Measurements from ENCODE around the gene ADAMTS15. TPM values are rescaled to one million over a fixed set of nuclear protein-coding genes. Genes with fewer than 3 reads are reported as not detected.

The ADAMTS15 gene
- total RNA-seq, 1 experiment from 2014 or later: 0.70 TPM

DNA sequence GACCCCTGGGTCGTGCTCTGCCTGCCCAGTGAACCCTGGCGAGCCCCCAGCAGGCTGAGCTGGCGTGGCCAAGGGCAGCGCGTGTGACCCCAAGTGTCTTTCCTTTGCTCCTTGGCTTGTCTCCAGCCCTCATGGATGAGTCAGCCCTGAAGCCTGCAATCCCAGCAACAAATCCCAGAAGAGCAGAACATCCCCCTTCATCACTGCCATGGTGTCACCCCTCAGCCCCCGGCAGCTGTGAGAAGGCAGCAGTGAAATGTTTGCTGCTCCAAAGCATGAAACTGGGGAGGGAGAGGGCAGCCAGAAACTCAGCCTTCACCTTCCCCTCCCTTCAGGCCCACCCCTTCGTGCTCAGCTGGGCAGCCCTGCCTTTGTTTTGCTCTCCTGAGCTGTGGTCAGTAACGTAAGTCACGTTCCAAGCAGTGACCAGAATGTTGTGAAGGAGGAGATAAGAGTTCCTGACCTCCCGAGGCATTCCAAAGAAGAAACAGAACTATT is 29.8 kb downstream of the ADAMTS15 start:
- BruUV-seq (replicated peaks): no TSS peak

GRCh38 chr11:130478881-130479280 is 30.4 kb downstream of the ADAMTS15 start:
- POLR2A ChIA-PET: no interaction called here
- Mint-ChIP-seq H3K4me1 (ENCODE audit: insufficient read depth, unreplicated experiment) (no peaks in the 10 kb centered on the region), H3K27ac (ENCODE audit: low read depth, unreplicated experiment) (no peak overlapping the region), H3K27me3 (ENCODE audit: insufficient read depth, unreplicated experiment) (no peaks in the 10 kb centered on the region), H3K4me3 (ENCODE audit: unreplicated experiment) (no peak overlapping the region), H3K9me3 (ENCODE audit: unreplicated experiment) (no peaks in the 10 kb centered on the region), H3K36me3 (ENCODE audit: insufficient read depth, unreplicated experiment) (no peaks in the 10 kb centered on the region)
- no TSS peak for BruUV-seq (replicated peaks)
- DNase-seq (ENCODE audit: unreplicated experiment): no peak
- intact Hi-C loops (cut with micrococcal nuclease): no loop called here
- TF ChIP-seq, protein P1, sequence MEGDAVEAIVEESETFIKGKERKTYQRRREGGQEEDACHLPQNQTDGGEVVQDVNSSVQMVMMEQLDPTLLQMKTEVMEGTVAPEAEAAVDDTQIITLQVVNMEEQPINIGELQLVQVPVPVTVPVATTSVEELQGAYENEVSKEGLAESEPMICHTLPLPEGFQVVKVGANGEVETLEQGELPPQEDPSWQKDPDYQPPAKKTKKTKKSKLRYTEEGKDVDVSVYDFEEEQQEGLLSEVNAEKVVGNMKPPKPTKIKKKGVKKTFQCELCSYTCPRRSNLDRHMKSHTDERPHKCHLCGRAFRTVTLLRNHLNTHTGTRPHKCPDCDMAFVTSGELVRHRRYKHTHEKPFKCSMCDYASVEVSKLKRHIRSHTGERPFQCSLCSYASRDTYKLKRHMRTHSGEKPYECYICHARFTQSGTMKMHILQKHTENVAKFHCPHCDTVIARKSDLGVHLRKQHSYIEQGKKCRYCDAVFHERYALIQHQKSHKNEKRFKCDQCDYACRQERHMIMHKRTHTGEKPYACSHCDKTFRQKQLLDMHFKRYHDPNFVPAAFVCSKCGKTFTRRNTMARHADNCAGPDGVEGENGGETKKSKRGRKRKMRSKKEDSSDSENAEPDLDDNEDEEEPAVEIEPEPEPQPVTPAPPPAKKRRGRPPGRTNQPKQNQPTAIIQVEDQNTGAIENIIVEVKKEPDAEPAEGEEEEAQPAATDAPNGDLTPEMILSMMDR (IDR thresholded peaks at IDR 0.05; ENCODE audit: unreplicated experiment): no peak
- CTCF ChIA-PET: interaction anchor here (1.1 to 1.3 kb wide), 2 partner anchors 384 to 437 kb away, joined by 3 read pairs; partner anchors contain the start of gene SNX19

More for the DNA sequence above, 29.8 kb downstream of the ADAMTS15 start:
- no peaks in the 10 kb centered on the region for H3K36me3 Mint-ChIP-seq (ENCODE audit: insufficient read depth, unreplicated experiment)
- CTCF ChIA-PET: interaction anchor here (0.7 to 1.3 kb wide), 3 partner anchors 376 to 438 kb away, joined by 3 read pairs; partner anchors contain the start of gene SNX19
- H3K4me1 Mint-ChIP-seq (ENCODE audit: insufficient read depth, unreplicated experiment): no peaks in the 10 kb centered on the region
- intact Hi-C loops (cut with micrococcal nuclease): no loop called here
- H3K27ac Mint-ChIP-seq (ENCODE audit: low read depth, unreplicated experiment): no peak overlapping the region
- TF ChIP-seq, protein P1 (IDR thresholded peaks at IDR 0.05; ENCODE audit: unreplicated experiment): no peak
- H3K9me3 Mint-ChIP-seq (ENCODE audit: unreplicated experiment): no peaks in the 10 kb centered on the region
- POLR2A ChIA-PET: no interaction called here
- H3K4me3 Mint-ChIP-seq (ENCODE audit: unreplicated experiment): no peak overlapping the region
- DNase-seq (ENCODE audit: unreplicated experiment): peak; percentile 88
- no peaks in the 10 kb centered on the region for H3K27me3 Mint-ChIP-seq (ENCODE audit: insufficient read depth, unreplicated experiment)

DNA sequence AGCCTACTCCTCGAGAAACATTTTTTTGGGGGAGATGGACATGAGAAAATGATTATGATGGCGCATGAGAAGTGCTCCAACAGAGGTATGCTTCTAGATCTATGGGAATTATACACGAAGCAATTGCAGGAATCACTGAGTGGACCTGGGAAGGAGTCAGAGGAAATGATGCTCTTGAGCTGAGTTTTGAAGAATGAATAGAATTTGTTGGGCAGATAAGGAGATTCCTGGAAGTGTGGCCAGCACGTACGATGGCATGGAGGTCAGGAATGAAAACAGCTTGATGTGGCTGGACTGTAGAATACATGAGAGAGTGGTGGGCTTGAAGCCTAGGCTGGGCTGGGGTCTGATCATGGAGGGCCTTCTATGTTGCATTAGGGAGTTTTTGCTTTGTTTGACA is 31.7 kb downstream of the ADAMTS15 start:
- no peak for DNase-seq (ENCODE audit: unreplicated experiment)
- ChIA-PET CTCF (interaction anchor here (0.7 to 1.0 kb wide), 2 partner anchors 348 to 414 kb away, joined by 3 read pairs; no protein-coding TSS in a partner anchor), POLR2A (no interaction called here)
- H3K27me3 Mint-ChIP-seq (ENCODE audit: insufficient read depth, unreplicated experiment): no peaks in the 10 kb centered on the region
- H3K4me1 Mint-ChIP-seq (ENCODE audit: insufficient read depth, unreplicated experiment): no peaks in the 10 kb centered on the region
- H3K9me3 Mint-ChIP-seq (ENCODE audit: unreplicated experiment): no peaks in the 10 kb centered on the region
- no peak overlapping the region for H3K27ac Mint-ChIP-seq (ENCODE audit: low read depth, unreplicated experiment)
- H3K36me3 Mint-ChIP-seq (ENCODE audit: insufficient read depth, unreplicated experiment): no peaks in the 10 kb centered on the region
- no TSS peak for BruUV-seq (replicated peaks)
- TF ChIP-seq, protein P1 (IDR thresholded peaks at IDR 0.05; ENCODE audit: unreplicated experiment): no peak
- H3K4me3 Mint-ChIP-seq (ENCODE audit: unreplicated experiment): no peak overlapping the region
- intact Hi-C loops (cut with micrococcal nuclease): no loop called here

DNA sequence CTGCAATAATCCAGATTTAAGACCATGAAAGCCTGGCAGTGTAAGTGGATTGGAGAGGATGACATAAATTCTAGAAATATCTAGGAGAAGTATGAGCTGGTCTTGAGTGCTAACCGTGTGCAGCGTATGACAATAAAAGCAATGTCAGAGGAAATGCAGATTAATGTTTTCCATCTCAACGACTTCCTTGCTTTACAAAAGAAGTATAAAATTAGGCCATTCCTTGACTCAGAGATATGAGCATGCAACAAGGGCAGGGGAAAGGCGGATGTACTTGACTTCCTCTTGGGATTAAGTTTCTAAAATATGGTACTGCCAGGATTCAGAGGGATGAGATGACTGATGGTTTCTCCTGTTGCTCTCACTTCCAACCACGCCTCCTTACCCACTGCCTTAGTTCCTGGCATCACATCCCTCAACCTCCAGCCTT is 32.3 kb downstream of the ADAMTS15 start:
- Mint-ChIP-seq H3K4me3 (ENCODE audit: unreplicated experiment) (no peak overlapping the region), H3K9me3 (ENCODE audit: unreplicated experiment) (no peaks in the 10 kb centered on the region), H3K4me1 (ENCODE audit: insufficient read depth, unreplicated experiment) (no peaks in the 10 kb centered on the region), H3K27ac (ENCODE audit: low read depth, unreplicated experiment) (no peak overlapping the region), H3K36me3 (ENCODE audit: insufficient read depth, unreplicated experiment) (no peaks in the 10 kb centered on the region), H3K27me3 (ENCODE audit: insufficient read depth, unreplicated experiment) (no peaks in the 10 kb centered on the region)
- no peak for DNase-seq (ENCODE audit: unreplicated experiment)
- intact Hi-C loops (cut with micrococcal nuclease): no loop called here
- ChIA-PET POLR2A (no interaction called here), CTCF (interaction anchor here (1.0 kb wide), 1 partner anchor 348 kb away, joined by 3 read pairs; no protein-coding TSS in a partner anchor)
- TF ChIP-seq, protein P1 (IDR thresholded peaks at IDR 0.05; ENCODE audit: unreplicated experiment): no peak
- BruUV-seq (replicated peaks): no TSS peak
